Endothelial cell of umbilical vein (primary cell): ENCODE results near the gene PHF3. TPM values are rescaled to one million over a fixed set of nuclear protein-coding genes. Genes with fewer than 3 reads are reported as not detected.

Source experiments
- BruUV-seq: library from RNA; stranded (reverse); fragments of 400-500 nt; replicated peaks from 2 replicates; lab custom pipeline; 2021; lab: Mats Ljungman, UMichigan
- CTCF ChIA-PET: fragments of 300-600, 350-600 bp; sonication (Branson Sonifier 250); formaldehyde crosslinking; loops from one replicate; lab custom pipeline; 2021; ENCODE audit warnings: antibody characterized with exemption, inconsistent platforms; lab: Charles Lee
- POLR2A ChIA-PET: fragments of 300-600, 350-600 bp; sonication (Branson Sonifier 250); formaldehyde crosslinking; loops from one replicate; lab custom pipeline; 2021; ENCODE audit warnings: antibody characterized with exemption, inconsistent platforms; lab: Charles Lee
- DNase-seq: peaks from one replicate; pipeline ENCODE4 v3.0.0-alpha.2; 2011; ENCODE audit warnings: low read depth, low spot score
- FAIRE-seq: peaks from 2 replicates; lab custom pipeline; 2011; peaks lifted over from hg19 to GRCh38; lab: Jason Lieb, UNC
- H2AFZ ChIP-seq: 2 replicates; pipeline ENCODE4 v1.6.0; 2012; ENCODE audit warnings: low read depth, low read length, control low read depth, inconsistent platforms
- H3K27ac ChIP-seq: 2 replicates; pipeline ENCODE4 v1.5.1; 2011; ENCODE audit warnings: low read depth, mild to moderate bottlenecking, control low read depth, low read length, moderate library complexity; ENCODE audit not compliant: insufficient read depth
- H3K27me3 ChIP-seq, 2 experiments: 2 replicates each; pipeline versions ENCODE4 v1.6.0 to v1.6.1; 2011; ENCODE audit warnings: low read length in 2 of 2, mixed read lengths in 1 of 2; ENCODE audit not compliant: control insufficient read depth in 2 of 2, insufficient read depth in 2 of 2
- H3K36me3 ChIP-seq, 2 experiments: 2 replicates in 1 of 2; 3 replicates in 1 of 2; pipeline ENCODE4 v1.5.1; 2011; ENCODE audit warnings: low read length in 2 of 2, mild to moderate bottlenecking in 1 of 2, moderate library complexity in 1 of 2; ENCODE audit not compliant: control insufficient read depth in 2 of 2, insufficient read depth in 2 of 2; ENCODE audit errors: extremely low read depth in 1 of 2
- H3K4me1 ChIP-seq: 3 replicates; pipeline ENCODE4 v1.5.1; 2011; ENCODE audit warnings: mild to moderate bottlenecking, low read length; ENCODE audit not compliant: control insufficient read depth, insufficient read depth; ENCODE audit errors: extremely low read depth
- H3K4me2 ChIP-seq: 2 replicates; pipeline ENCODE4 v1.6.1; 2011; ENCODE audit warnings: low read length, control low read depth, mixed read lengths; ENCODE audit not compliant: insufficient read depth
- H3K4me3 ChIP-seq, 3 experiments: fragments of 200-600 bp in 1 of 3; sonication (generic), shearing (Covaris generic) in 1 of 3; replicated peaks in 1 of 3; 2 replicates each; pipeline ENCODE4 v1.5.1; 2011 to 2016; ENCODE audit warnings: control low read depth in 3 of 3, low read length in 3 of 3, mild to moderate bottlenecking in 2 of 3, inconsistent platforms in 1 of 3, low read depth in 1 of 3, moderate library complexity in 1 of 3; ENCODE audit not compliant: insufficient read depth in 1 of 3
- H3K79me2 ChIP-seq: 2 replicates; pipeline ENCODE4 v1.6.0; 2012; ENCODE audit warnings: low read length, inconsistent platforms; ENCODE audit not compliant: control insufficient read depth, insufficient read depth
- H3K9ac ChIP-seq: replicated peaks from 2 replicates; pipeline ENCODE3; 2011; ENCODE audit warnings: low read length, control low read depth; ENCODE audit not compliant: insufficient read depth; ENCODE audit errors: extremely low read depth
- H3K9me1 ChIP-seq: replicated peaks from 3 replicates; pipeline ENCODE4 v1.6.0; 2011; ENCODE audit warnings: mild to moderate bottlenecking, low read length; ENCODE audit not compliant: control insufficient read depth, insufficient read depth; ENCODE audit errors: extremely low read depth
- H3K9me3 ChIP-seq: replicated peaks from 2 replicates; pipeline ENCODE4 v1.5.1; 2012; ENCODE audit warnings: low read length, inconsistent platforms; ENCODE audit not compliant: control insufficient read depth, insufficient read depth
- H4K20me1 ChIP-seq: replicated peaks from 2 replicates; pipeline ENCODE3; 2011; ENCODE audit warnings: mild to moderate bottlenecking, low read length; ENCODE audit not compliant: control insufficient read depth, insufficient read depth; ENCODE audit errors: extremely low read depth
- EZH2 ChIP-seq: IDR thresholded peaks from 2 replicates; pipeline ENCODE4 v1.6.1; 2012; ENCODE audit warnings: borderline replicate concordance, low read depth, mild to moderate bottlenecking, moderate library complexity, low read length, inconsistent platforms; ENCODE audit not compliant: severe bottlenecking
- FOS ChIP-seq: IDR thresholded peaks from 2 replicates; pipeline ENCODE4 v1.6.1; 2011; ENCODE audit warnings: mild to moderate bottlenecking, low read length, moderate library complexity, borderline replicate concordance; ENCODE audit not compliant: insufficient read depth
- GATA2 ChIP-seq: IDR thresholded peaks from 2 replicates; pipeline ENCODE4 v1.7.0; 2011; ENCODE audit warnings: low read depth, mild to moderate bottlenecking, moderate library complexity, mixed read lengths, low read length; ENCODE audit not compliant: insufficient read length, insufficient read depth
- JUN ChIP-seq: IDR thresholded peaks from 2 replicates; pipeline ENCODE4 v1.6.1; 2011; ENCODE audit warnings: borderline replicate concordance, low read depth; ENCODE audit not compliant: insufficient read length, insufficient read depth
- MYC ChIP-seq: IDR thresholded peaks from one replicate; pipeline ENCODE4 v1.6.1; 2011; ENCODE audit warnings: mild to moderate bottlenecking, low read depth, low read length
- POLR2A ChIP-seq: IDR thresholded peaks from 2 replicates; pipeline ENCODE4 v1.6.1; 2012; ENCODE audit warnings: low read depth, mild to moderate bottlenecking, control low read depth, low read length
- POLR2AphosphoS5 ChIP-seq: IDR thresholded peaks from 2 replicates; pipeline ENCODE4 v1.6.1; 2012; ENCODE audit warnings: low read depth, mild to moderate bottlenecking, control low read depth, low read length, moderate library complexity; ENCODE audit not compliant: insufficient read depth
- dilution Hi-C: fragments of 300-500 bp; cut with MboI; formaldehyde crosslinking; loops from one replicate; pipeline ENCODE4 v1.15.0; 2019; ENCODE audit warnings: low sequenced_read_pairs; ENCODE audit not compliant: extremely low pct_ligation_motif_present
- intact Hi-C: fragments of 100-400 bp; cut with micrococcal nuclease; formaldehyde crosslinking; loops from one replicate; pipeline ENCODE4 v1.10.0; 2022
- polyA plus RNA-seq, 4 experiments: library from polyadenylated mRNA; depleted of rRNA in 3 of 4; stranded (reverse) in 3 of 4; unstranded in 1 of 4; fragments of >200 nt; gene quantifications; 2 replicates each; pipeline versions ENCODE4 v1.2.1 to v1.2.3, GENCODE V29; 2011 to 2012; ENCODE audit warnings: missing spikeins in 1 of 4
- total RNA-seq: library from RNA; stranded (reverse); gene quantifications from 2 replicates; pipeline ENCODE4 v1.2.3, GENCODE V29; 2021
- TF ChIP-seq, protein P1 (sequence below), 2 donors: IDR thresholded peaks; 1 replicate in 1 of 2; 2 replicates in 1 of 2; pipeline ENCODE4 v1.5.1; 2011; ENCODE audit warnings: low read length in 2 of 2, mild to moderate bottlenecking in 2 of 2, moderate library complexity in 2 of 2, control low read depth in 1 of 2, inconsistent platforms in 1 of 2, low read depth in 1 of 2; ENCODE audit not compliant: insufficient read depth in 1 of 2; ENCODE audit errors: extremely low read depth in 1 of 2
- TF ChIP-seq, protein P2 (sequence below): IDR thresholded peaks from 2 replicates; pipeline ENCODE4 v1.6.1; 2011; ENCODE audit not compliant: insufficient read depth, insufficient read length

The PHF3 gene
- total and polyA plus RNA-seq, 2 donors (not counting 3 experiments of a cell fraction or from before 2014, with no cell fraction given) = 4.6 to 29.6 TPM

DNA sequence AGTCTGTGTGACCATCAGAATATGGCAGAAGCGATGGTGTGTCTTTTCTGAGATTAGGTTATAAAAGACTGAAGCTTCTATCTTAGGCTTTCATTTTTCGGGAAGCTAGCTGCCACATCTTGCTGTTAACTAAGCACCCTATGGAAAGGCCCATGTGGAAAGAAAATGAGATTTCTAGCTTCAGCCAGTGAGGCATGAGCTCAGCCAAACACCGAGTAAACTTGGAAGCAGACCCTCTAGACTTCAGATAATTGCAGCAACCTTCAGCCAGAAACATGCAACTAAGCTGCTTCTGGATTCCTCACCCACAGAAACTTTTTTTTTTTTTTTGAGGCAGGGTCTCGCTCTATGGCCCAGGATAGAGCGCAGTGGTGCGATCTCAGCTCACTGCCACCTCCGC is 42.7 kb upstream of the PHF3 start:
- intact Hi-C loops (no loop called here), dilution Hi-C loops (no loop called here)
- H2AFZ ChIP-seq = no peak overlapping the region
- ChIA-PET POLR2A (no interaction called here), CTCF (interaction anchor here (0.6 to 2.0 kb wide), 4 partner anchors 9 to 210 kb away, joined by 3 to 8 read pairs (median 4); no protein-coding TSS in a partner anchor)
- no peak for TF ChIP-seq GATA2
- TF ChIP-seq, protein P1, sequence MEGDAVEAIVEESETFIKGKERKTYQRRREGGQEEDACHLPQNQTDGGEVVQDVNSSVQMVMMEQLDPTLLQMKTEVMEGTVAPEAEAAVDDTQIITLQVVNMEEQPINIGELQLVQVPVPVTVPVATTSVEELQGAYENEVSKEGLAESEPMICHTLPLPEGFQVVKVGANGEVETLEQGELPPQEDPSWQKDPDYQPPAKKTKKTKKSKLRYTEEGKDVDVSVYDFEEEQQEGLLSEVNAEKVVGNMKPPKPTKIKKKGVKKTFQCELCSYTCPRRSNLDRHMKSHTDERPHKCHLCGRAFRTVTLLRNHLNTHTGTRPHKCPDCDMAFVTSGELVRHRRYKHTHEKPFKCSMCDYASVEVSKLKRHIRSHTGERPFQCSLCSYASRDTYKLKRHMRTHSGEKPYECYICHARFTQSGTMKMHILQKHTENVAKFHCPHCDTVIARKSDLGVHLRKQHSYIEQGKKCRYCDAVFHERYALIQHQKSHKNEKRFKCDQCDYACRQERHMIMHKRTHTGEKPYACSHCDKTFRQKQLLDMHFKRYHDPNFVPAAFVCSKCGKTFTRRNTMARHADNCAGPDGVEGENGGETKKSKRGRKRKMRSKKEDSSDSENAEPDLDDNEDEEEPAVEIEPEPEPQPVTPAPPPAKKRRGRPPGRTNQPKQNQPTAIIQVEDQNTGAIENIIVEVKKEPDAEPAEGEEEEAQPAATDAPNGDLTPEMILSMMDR (IDR thresholded peaks at IDR 0.05; ENCODE audit: extremely low read depth in 1 of 2, insufficient read depth in 1 of 2, low read depth in 1 of 2, low read length in 2 of 2) = no peak
- TF ChIP-seq MYC = no peak
- TF ChIP-seq POLR2AphosphoS5 = no peak
- TF ChIP-seq POLR2A = no peak
- TF ChIP-seq FOS = no peak
- no peak for TF ChIP-seq JUN
- TF ChIP-seq EZH2 = no peak
- TF ChIP-seq, protein P2, sequence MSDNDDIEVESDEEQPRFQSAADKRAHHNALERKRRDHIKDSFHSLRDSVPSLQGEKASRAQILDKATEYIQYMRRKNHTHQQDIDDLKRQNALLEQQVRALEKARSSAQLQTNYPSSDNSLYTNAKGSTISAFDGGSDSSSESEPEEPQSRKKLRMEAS = no peak
- no peaks in the 10 kb centered on the region for H3K79me2 ChIP-seq
- peaks cover 0 to 2% of the 10 kb centered on the region in 2 experiments for H3K27me3 ChIP-seq
- no peaks in the 10 kb centered on the region for H3K36me3 ChIP-seq
- H3K9me3 ChIP-seq = no peaks in the 10 kb centered on the region
- H3K4me3 ChIP-seq = no peak overlapping the region
- no peaks in the 10 kb centered on the region for H4K20me1 ChIP-seq
- no peak overlapping the region for H3K9ac ChIP-seq
- H3K4me2 ChIP-seq = no peak overlapping the region
- no peak for FAIRE-seq
- no peak overlapping the region for H3K27ac ChIP-seq
- H3K4me1 ChIP-seq = no peaks in the 10 kb centered on the region
- H3K9me1 ChIP-seq = no peaks in the 10 kb centered on the region
- BruUV-seq = no TSS peak
- no peak for DNase-seq
